Osteocyte (in vitro differentiated cells): ENCODE measurements around the gene PPIH. TPM values are rescaled to one million over a fixed set of nuclear protein-coding genes. Genes with fewer than 3 reads are reported as not detected.

ENCODE experiments used
- DNase-seq: peaks from one replicate; pipeline ENCODE4 v3.0.0; 2021; ENCODE audit warnings: mixed read lengths; ENCODE audit not compliant: unreplicated experiment; ENCODE audit errors: extremely low spot score
- H3K27ac Mint-ChIP-seq: one replicate; pipeline ENCODE4 v1.8.0; 2021; ENCODE audit warnings: mild to moderate bottlenecking, mixed read lengths; ENCODE audit not compliant: unreplicated experiment
- H3K27me3 Mint-ChIP-seq: one replicate; pipeline ENCODE4 v1.8.0; 2021; ENCODE audit warnings: mixed read lengths; ENCODE audit not compliant: unreplicated experiment
- H3K36me3 Mint-ChIP-seq: one replicate; pipeline ENCODE4 v1.8.0; 2021; ENCODE audit warnings: mixed read lengths; ENCODE audit not compliant: unreplicated experiment
- H3K4me1 Mint-ChIP-seq: one replicate; pipeline ENCODE4 v1.8.0; 2021; ENCODE audit warnings: mixed read lengths; ENCODE audit not compliant: unreplicated experiment
- H3K4me3 Mint-ChIP-seq: one replicate; pipeline ENCODE4 v1.8.0; 2021; ENCODE audit warnings: mild to moderate bottlenecking, moderate library complexity, mixed read lengths; ENCODE audit not compliant: unreplicated experiment
- H3K9me3 Mint-ChIP-seq: one replicate; pipeline ENCODE4 v1.8.0; 2021; ENCODE audit warnings: mixed read lengths; ENCODE audit not compliant: unreplicated experiment
- CTCF ChIP-seq: fragments of 200-600 bp; sonication (generic); IDR thresholded peaks from 2 replicates; pipeline ENCODE4 v1.5.0; 2021; ENCODE audit warnings: antibody characterized with exemption, mild to moderate bottlenecking, moderate library complexity
- total RNA-seq: library from RNA; stranded (reverse); gene quantifications from 2 replicates; pipeline ENCODE4 v1.2.1, GENCODE V29; 2021

The PPIH gene
- total RNA-seq, 1 donor from 2014 or later = 30.2 TPM

DNA sequence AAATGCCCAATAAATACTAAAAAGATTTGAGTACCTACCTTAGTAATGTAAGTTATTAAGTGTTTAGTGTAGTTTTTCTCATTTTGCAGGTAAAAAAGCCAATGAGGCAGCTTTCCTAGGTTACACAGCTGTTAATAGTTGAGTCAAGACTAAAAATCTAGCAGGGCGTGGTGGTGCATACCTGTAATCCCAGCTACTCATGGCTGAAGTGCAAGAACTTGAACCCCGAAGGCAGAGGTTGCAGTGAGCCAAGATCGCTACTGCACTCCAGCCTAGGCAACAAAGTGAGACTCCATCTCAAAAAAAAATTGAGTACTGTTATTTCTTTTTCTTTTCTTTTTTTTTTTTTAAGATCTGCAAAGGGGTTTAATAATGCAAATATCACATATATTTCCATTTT lies 31.7 kb downstream of the PPIH start:
- Mint-ChIP-seq H3K27ac (no peak overlapping the region), H3K9me3 (no peaks in the 10 kb centered on the region)

GRCh38 chr1:42690477-42691156 lies 32.4 kb downstream of the PPIH start:
- peak; percentile 19 for TF ChIP-seq CTCF
- peak overlapping the region; percentile 50 for H3K27ac Mint-ChIP-seq
- no peak for DNase-seq

More for the DNA sequence above, 31.7 kb downstream of the PPIH start:
- peaks cover 31% of the 10 kb centered on the region for H3K36me3 Mint-ChIP-seq
- peaks cover 63% of the 10 kb centered on the region for H3K4me1 Mint-ChIP-seq
- H3K27me3 Mint-ChIP-seq = no peaks in the 10 kb centered on the region
- no peak for TF ChIP-seq CTCF
- DNase-seq = no peak
- no peak overlapping the region for H3K4me3 Mint-ChIP-seq

GRCh38 chr1:42691157-42691498 lies 32.9 kb downstream of the PPIH start:
- Mint-ChIP-seq H3K4me3 (no peak overlapping the region), H3K27ac (no peak overlapping the region), H3K27me3 (no peaks in the 10 kb centered on the region), H3K9me3 (no peaks in the 10 kb centered on the region), H3K36me3 (peaks cover 38% of the 10 kb centered on the region), H3K4me1 (peaks cover 51% of the 10 kb centered on the region)
- DNase-seq = no peak
- TF ChIP-seq CTCF = no peak

More at GRCh38 chr1:42690477-42691156, 32.4 kb downstream of the PPIH start:
- H3K4me1 Mint-ChIP-seq = peaks cover 56% of the 10 kb centered on the region
- H3K4me3 Mint-ChIP-seq = no peak overlapping the region
- H3K9me3 Mint-ChIP-seq = no peaks in the 10 kb centered on the region
- H3K36me3 Mint-ChIP-seq = peaks cover 33% of the 10 kb centered on the region
- H3K27me3 Mint-ChIP-seq = no peaks in the 10 kb centered on the region

- no peak overlapping the region for H3K4me3 Mint-ChIP-seq
- peak overlapping the region; percentile 3 for H3K27ac Mint-ChIP-seq
- H3K27me3 Mint-ChIP-seq = no peaks in the 10 kb centered on the region
- no peak for DNase-seq
- H3K9me3 Mint-ChIP-seq = no peaks in the 10 kb centered on the region
- peaks cover 42% of the 10 kb centered on the region for H3K36me3 Mint-ChIP-seq
- H3K4me1 Mint-ChIP-seq = peaks cover 41% of the 10 kb centered on the region
- TF ChIP-seq CTCF = no peak
Observed at GRCh38 chr1:42692461-42692860, 34.2 kb downstream of the PPIH start.

GRCh38 chr1:42692911-42693310 lies 34.7 kb downstream of the PPIH start:
- Mint-ChIP-seq H3K4me1 (peaks cover 37% of the 10 kb centered on the region), H3K4me3 (no peak overlapping the region), H3K27me3 (no peaks in the 10 kb centered on the region), H3K36me3 (peaks cover 42% of the 10 kb centered on the region), H3K9me3 (no peaks in the 10 kb centered on the region), H3K27ac (peak overlapping the region; percentile 3)
- TF ChIP-seq CTCF = no peak
- DNase-seq = no peak
